Thoracic aorta (tissue), 2 donors: ENCODE measurements around the gene UTS2. TPM values are rescaled to one million over a fixed set of nuclear protein-coding genes. Genes with fewer than 3 reads are reported as not detected.

Experiments
- ATAC-seq: fragments of 150-250 bp; one replicate; pipeline ENCODE4 v1.8.0; 2017; ENCODE audit warnings: low read depth; ENCODE audit not compliant: insufficient number of reproducible peaks, low FRiP score
- DNase-seq: peaks from one replicate; pipeline ENCODE4 v3.0.0-alpha.2; 2020; ENCODE audit warnings: low spot score
- H3K27ac ChIP-seq, 2 donors: fragments of 200-600 bp; sonication (generic); 1 replicate in 1 of 2; 2 replicates in 1 of 2; pipeline ENCODE4 v1.5.1; 2016; ENCODE audit warnings: mild to moderate bottlenecking in 2 of 2, moderate library complexity in 2 of 2
- H3K27me3 ChIP-seq: fragments of 200-600 bp; sonication (generic); replicated peaks from 2 replicates; pipeline ENCODE4 v1.6.0; 2016; ENCODE audit warnings: mild to moderate bottlenecking; ENCODE audit not compliant: insufficient read depth
- H3K36me3 ChIP-seq: fragments of 200-600 bp; sonication (generic); one replicate; pipeline ENCODE4 v1.5.1; 2016
- H3K4me1 ChIP-seq, 2 donors: fragments of 200-600 bp; sonication (generic); 1 replicate in 1 of 2; 2 replicates in 1 of 2; pipeline versions ENCODE4 v1.5.1 to v1.6.0; 2016; ENCODE audit warnings: low read depth in 2 of 2, mild to moderate bottlenecking in 1 of 2; ENCODE audit not compliant: control insufficient read depth in 1 of 2
- H3K4me3 ChIP-seq: fragments of 200-600 bp; sonication (generic); 2 replicates; pipeline ENCODE4 v1.5.1; 2016; ENCODE audit warnings: mild to moderate bottlenecking
- H3K9me3 ChIP-seq: fragments of 200-600 bp; sonication (generic); 2 replicates; pipeline ENCODE4 v1.5.1; 2016
- total RNA-seq, 2 donors: library from RNA; depleted of rRNA; stranded (reverse); fragments of >200 nt; gene quantifications; one replicate each; pipeline versions ENCODE4 v1.1.0 to v1.2.3, GENCODE V29; 2016
- TF ChIP-seq, protein P1 (sequence below): fragments of 200-600 bp; sonication (generic); IDR thresholded peaks from one replicate; pipeline ENCODE4 v1.5.1; 2019; ENCODE audit warnings: antibody characterized with exemption

Gene UTS2
- total RNA-seq, 2 donors from 2014 or later = not detected

DNA sequence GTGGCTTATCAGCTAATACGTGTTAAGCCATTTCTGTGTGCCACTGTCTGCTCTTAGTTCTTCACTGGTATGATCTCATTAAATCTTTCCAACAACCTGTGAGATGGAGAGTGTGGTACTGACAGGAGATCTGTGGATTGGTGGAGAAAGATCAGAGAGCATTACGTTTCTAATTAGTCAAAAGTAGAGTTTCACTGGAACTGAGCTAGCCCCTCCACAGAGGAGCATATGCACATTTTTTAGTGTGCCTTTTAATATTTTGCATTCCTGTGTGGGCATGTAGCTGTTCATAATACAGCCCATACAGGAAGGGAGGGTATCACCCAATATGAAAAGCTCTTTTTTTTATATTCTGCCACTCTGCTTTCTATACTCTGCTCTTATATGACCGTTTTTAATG, 31.6 kb downstream of the UTS2 start:
- ATAC-seq (no peak), DNase-seq (no peak)
- TF ChIP-seq, protein P1, sequence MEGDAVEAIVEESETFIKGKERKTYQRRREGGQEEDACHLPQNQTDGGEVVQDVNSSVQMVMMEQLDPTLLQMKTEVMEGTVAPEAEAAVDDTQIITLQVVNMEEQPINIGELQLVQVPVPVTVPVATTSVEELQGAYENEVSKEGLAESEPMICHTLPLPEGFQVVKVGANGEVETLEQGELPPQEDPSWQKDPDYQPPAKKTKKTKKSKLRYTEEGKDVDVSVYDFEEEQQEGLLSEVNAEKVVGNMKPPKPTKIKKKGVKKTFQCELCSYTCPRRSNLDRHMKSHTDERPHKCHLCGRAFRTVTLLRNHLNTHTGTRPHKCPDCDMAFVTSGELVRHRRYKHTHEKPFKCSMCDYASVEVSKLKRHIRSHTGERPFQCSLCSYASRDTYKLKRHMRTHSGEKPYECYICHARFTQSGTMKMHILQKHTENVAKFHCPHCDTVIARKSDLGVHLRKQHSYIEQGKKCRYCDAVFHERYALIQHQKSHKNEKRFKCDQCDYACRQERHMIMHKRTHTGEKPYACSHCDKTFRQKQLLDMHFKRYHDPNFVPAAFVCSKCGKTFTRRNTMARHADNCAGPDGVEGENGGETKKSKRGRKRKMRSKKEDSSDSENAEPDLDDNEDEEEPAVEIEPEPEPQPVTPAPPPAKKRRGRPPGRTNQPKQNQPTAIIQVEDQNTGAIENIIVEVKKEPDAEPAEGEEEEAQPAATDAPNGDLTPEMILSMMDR = no peak
- Histone ChIP-seq H3K27me3 (no peaks in the 10 kb centered on the region), H3K9me3 (no peaks in the 10 kb centered on the region), H3K27ac (no peak overlapping the region), H3K4me3 (no peak overlapping the region), H3K4me1 (no peaks in the 10 kb centered on the region), H3K36me3 (peaks cover 27% of the 10 kb centered on the region)

DNA sequence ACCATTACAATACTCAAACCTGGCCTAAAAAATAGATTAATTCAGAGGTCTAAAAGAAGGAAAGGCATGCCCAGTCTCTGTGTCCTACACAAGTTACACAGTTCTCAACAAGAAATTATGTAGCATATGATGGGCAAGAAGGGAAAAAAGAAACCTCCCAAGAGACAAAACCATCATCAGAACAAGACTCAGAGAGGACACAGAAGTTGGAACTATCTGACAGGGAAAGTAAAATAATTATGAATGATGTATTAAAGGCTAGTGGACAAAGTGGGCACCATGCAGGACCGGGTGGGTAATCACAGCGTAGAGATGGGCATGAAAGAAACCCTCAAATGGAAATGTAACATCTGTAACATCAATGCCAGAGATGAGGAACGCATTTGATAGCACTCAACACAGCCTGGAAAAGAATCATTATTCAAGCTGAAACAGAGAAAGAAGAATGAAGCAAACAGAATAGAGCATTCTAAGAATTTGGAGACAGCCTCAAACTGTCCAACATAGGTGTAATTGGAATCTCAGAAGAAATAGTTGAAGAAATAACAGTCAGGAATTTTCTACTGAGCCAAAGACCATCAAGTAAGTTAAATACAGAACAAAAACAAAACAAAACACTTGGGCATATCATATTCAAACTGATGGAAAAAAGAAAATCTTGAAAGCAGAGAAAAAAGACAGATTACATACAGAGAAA, 39.0 kb downstream of the UTS2 start:
- ATAC-seq (no peak), DNase-seq (no peak)
- Histone ChIP-seq H3K27me3 (no peaks in the 10 kb centered on the region), H3K4me1 (no peaks in the 10 kb centered on the region), H3K4me3 (no peak overlapping the region), H3K9me3 (peaks cover 8% of the 10 kb centered on the region), H3K36me3 (peaks cover 40% of the 10 kb centered on the region), H3K27ac (no peak overlapping the region)
- TF ChIP-seq, protein P1 = no peak

DNA sequence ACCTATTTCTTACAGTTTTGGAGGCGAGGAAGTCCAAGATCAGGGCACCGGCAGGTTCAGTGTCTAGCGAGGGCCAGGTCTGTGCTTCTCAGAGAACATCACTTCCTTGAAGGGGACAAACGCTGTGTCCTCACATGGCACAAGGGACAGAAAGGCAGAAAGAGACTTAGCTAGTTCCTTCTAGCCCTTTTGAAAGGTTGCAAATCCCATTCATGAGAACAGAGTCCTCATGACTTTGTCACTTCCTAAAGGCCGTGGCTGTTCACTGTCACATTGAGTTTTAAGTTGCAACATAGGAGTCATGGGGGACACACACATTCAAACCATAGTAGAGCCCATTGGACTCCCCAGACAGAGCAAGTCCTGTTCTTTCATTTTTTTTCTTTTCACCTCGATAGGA, 41.4 kb downstream of the UTS2 start:
- TF ChIP-seq, protein P1 = no peak
- DNase-seq (no peak), ATAC-seq (no peak)
- Histone ChIP-seq H3K4me1 (no peaks in the 10 kb centered on the region), H3K27me3 (no peaks in the 10 kb centered on the region), H3K9me3 (peaks cover 8% of the 10 kb centered on the region), H3K27ac (no peak overlapping the region), H3K36me3 (peaks cover 43% of the 10 kb centered on the region), H3K4me3 (no peak overlapping the region)

DNA sequence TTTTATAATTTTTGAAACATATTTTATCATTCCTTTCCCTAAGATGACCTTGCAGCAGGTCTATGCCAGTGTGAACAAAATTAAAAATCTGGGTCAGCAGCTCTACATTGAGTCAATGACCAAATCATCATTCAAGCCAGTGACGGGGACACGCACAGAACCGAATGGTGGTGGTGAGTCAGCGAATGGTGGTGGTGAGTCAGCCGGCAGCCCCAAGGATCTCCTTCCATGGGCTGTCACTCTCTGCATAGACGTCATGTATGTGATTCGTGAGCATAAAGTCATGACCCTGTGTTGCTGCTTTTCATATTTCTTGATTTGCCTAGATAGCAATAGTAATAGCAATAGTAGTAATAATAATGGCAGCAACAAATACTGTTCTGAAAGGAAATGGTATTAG, 42.5 kb downstream of the UTS2 start:
- ATAC-seq (no peak), DNase-seq (no peak)
- H3K27me3 ChIP-seq = no peaks in the 10 kb centered on the region
- no peak overlapping the region for H3K27ac ChIP-seq
- peaks cover 43% of the 10 kb centered on the region for H3K36me3 ChIP-seq
- H3K4me1 ChIP-seq = no peaks in the 10 kb centered on the region
- H3K9me3 ChIP-seq = peaks cover 8% of the 10 kb centered on the region
- H3K4me3 ChIP-seq = no peak overlapping the region
- TF ChIP-seq, protein P1 = no peak

DNA sequence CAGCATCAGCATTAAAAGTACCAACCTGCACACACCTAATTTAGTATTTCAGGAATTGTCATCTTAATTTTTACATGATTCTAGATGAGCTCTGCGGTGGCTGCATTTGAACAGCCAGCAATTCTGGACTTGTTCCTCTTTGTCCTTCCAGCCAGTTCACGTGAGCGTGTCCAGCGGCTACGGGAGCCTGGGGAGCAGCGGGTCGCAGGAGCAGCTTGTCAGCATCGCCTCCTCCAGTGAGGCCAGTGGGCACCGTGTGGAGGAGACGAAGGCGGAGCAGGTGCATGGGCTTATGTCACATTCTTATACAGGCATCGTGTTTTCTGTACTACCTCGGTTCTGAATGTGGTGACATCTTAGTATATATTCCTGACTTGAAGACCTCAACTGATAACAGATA, 43.1 kb downstream of the UTS2 start:
- Histone ChIP-seq H3K27me3 (no peaks in the 10 kb centered on the region), H3K36me3 (peaks cover 49% of the 10 kb centered on the region), H3K4me1 (no peaks in the 10 kb centered on the region), H3K4me3 (no peak overlapping the region), H3K9me3 (peaks cover 8% of the 10 kb centered on the region), H3K27ac (no peak overlapping the region)
- ATAC-seq (no peak), DNase-seq (no peak)
- TF ChIP-seq, protein P1 = no peak
